PC-3 (cell line): ENCODE results near the gene CENPB.

Experiments
- EZH2 ChIP-seq: fragments of 300-600 bp; sonication (generic); IDR thresholded peaks from one replicate; pipeline ENCODE4 v1.6.1; 2017; ENCODE audit warnings: antibody characterized with exemption, mild to moderate bottlenecking, low read length; ENCODE audit not compliant: unreplicated experiment
- EZH2phosphoT487 ChIP-seq: fragments of 300-600 bp; sonication (generic); IDR thresholded peaks from 2 replicates; pipeline ENCODE4 v1.6.1; 2018; ENCODE audit warnings: mild to moderate bottlenecking, antibody characterized with exemption, low read length, borderline replicate concordance
- TF ChIP-seq, protein P1 (sequence below): fragments of 300-600 bp; sonication (generic); conservative IDR thresholded peaks from 2 replicates; pipeline ENCODE4 v1.5.1; 2017; ENCODE audit warnings: antibody characterized with exemption, low read depth, mild to moderate bottlenecking, low read length

- TF ChIP-seq, protein P1, sequence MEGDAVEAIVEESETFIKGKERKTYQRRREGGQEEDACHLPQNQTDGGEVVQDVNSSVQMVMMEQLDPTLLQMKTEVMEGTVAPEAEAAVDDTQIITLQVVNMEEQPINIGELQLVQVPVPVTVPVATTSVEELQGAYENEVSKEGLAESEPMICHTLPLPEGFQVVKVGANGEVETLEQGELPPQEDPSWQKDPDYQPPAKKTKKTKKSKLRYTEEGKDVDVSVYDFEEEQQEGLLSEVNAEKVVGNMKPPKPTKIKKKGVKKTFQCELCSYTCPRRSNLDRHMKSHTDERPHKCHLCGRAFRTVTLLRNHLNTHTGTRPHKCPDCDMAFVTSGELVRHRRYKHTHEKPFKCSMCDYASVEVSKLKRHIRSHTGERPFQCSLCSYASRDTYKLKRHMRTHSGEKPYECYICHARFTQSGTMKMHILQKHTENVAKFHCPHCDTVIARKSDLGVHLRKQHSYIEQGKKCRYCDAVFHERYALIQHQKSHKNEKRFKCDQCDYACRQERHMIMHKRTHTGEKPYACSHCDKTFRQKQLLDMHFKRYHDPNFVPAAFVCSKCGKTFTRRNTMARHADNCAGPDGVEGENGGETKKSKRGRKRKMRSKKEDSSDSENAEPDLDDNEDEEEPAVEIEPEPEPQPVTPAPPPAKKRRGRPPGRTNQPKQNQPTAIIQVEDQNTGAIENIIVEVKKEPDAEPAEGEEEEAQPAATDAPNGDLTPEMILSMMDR = no peak
- TF ChIP-seq EZH2 (no peak), EZH2phosphoT487 (no peak)
Observed at GRCh38 chr20:3808544-3808943, 22.0 kb upstream of the CENPB start.
